Mesenteric fat pad (tissue), 1 donor: ENCODE data around the gene NFX1. TPM values are rescaled to one million over a fixed set of nuclear protein-coding genes. Genes with fewer than 3 reads are reported as not detected.

Experiments used
- DNase-seq: peaks from one replicate; pipeline ENCODE4 v3.0.0-alpha.2; 2020; ENCODE audit warnings: low spot score
- total RNA-seq: library from RNA; stranded (reverse); fragmentation: NEBNext Ultra II Directional; extraction: Animal tissue kit (Norgen Biotek cat#: 25700); gene quantifications from one replicate; pipeline ENCODE4 v1.2.1, GENCODE V29; 2021
- donor health status: DM: yes; HTN: yes; CAD: no.

The NFX1 gene
- total RNA-seq, 1 donor from 2014 or later, result 39.1 TPM

- no peak for DNase-seq
Observed at GRCh38 chr9:33265211-33265865, 25.0 kb upstream of the NFX1 start.

- no peak for DNase-seq
Observed at GRCh38 chr9:33267151-33267767, 23.1 kb upstream of the NFX1 start.

GRCh38 chr9:33270146-33270545 is 20.2 kb upstream of the NFX1 start:
- no peak for DNase-seq

- no peak for DNase-seq
Observed at GRCh38 chr9:33272061-33272460, 18.3 kb upstream of the NFX1 start.

GRCh38 chr9:33273266-33273971 is 16.9 kb upstream of the NFX1 start:
- no peak for DNase-seq

GRCh38 chr9:33273972-33274328 is 16.4 kb upstream of the NFX1 start:
- no peak for DNase-seq

- no peak for DNase-seq
Observed at GRCh38 chr9:33277484-33277883, 12.8 kb upstream of the NFX1 start.

GRCh38 chr9:33285502-33285901 is 4.8 kb upstream of the NFX1 start:
- DNase-seq, result no peak

- DNase-seq, result no peak
Observed at GRCh38 chr9:33287087-33287490, 3.2 kb upstream of the NFX1 start.

- no peak for DNase-seq
Observed at GRCh38 chr9:33288235-33288634, 2.1 kb upstream of the NFX1 start.

- no peak for DNase-seq
Observed at GRCh38 chr9:33288828-33289483, 1.4 kb upstream of the NFX1 start.

GRCh38 chr9:33289496-33289895 is 820 bp upstream of the NFX1 start:
- no peak for DNase-seq

- DNase-seq, result no peak
Observed at GRCh38 chr9:33289936-33290246, 425 bp upstream of the NFX1 start.

GRCh38 chr9:33291031-33291397 is 698 bp downstream of the NFX1 start:
- no peak for DNase-seq

GRCh38 chr9:33291901-33292300 is 1.6 kb downstream of the NFX1 start:
- DNase-seq, result no peak

- DNase-seq, result no peak
Observed at GRCh38 chr9:33293782-33294181, 3.5 kb downstream of the NFX1 start.

- DNase-seq, result no peak
Observed at GRCh38 chr9:33294670-33295432, 4.5 kb downstream of the NFX1 start.

- DNase-seq, result no peak
Observed at GRCh38 chr9:33295571-33295970, 5.3 kb downstream of the NFX1 start.

- no peak for DNase-seq
Observed at GRCh38 chr9:33297432-33297831, 7.1 kb downstream of the NFX1 start.

- no peak for DNase-seq
Observed at GRCh38 chr9:33300546-33300945, 10.2 kb downstream of the NFX1 start.

GRCh38 chr9:33304362-33304761 is 14.0 kb downstream of the NFX1 start:
- DNase-seq, result no peak

GRCh38 chr9:33306037-33306436 is 15.7 kb downstream of the NFX1 start:
- DNase-seq, result no peak
